K562 (cell line): Measurements from ENCODE around the gene ELAVL3. TPM values are rescaled to one million over a fixed set of nuclear protein-coding genes. Genes with fewer than 3 reads are reported as not detected.

Experiments used
- CBFA2T2 ChIP-seq: fragments of 450-650 bp; conservative IDR thresholded peaks from 2 replicates; pipeline ENCODE4 v1.6.1; 2017; ENCODE audit warnings: mild to moderate bottlenecking
- CREB1 ChIP-seq, 2 experiments: sonication (generic) in 1 of 2; formaldehyde crosslinking in 1 of 2; IDR thresholded peaks; 2 replicates each; pipeline versions ENCODE4 v1.6.1 to v1.8.0; 2012 to 2022; ENCODE audit warnings: inconsistent platforms in 1 of 2, mild to moderate bottlenecking in 1 of 2, missing genetic modification reagents in 1 of 2, moderate library complexity in 1 of 2
- DDX20 ChIP-seq: fragments of 450-650 bp; IDR thresholded peaks from 2 replicates; pipeline ENCODE4 v1.6.1; 2016; ENCODE audit warnings: missing genetic modification characterization, low read depth, mild to moderate bottlenecking, missing compliant biosample characterization, moderate library complexity
- LEF1 ChIP-seq: fragments of 450-650 bp; IDR thresholded peaks from 2 replicates; pipeline ENCODE4 v1.6.1; 2016; ENCODE audit warnings: mild to moderate bottlenecking
- MAFG ChIP-seq: fragments of 450-650 bp; conservative IDR thresholded peaks from 2 replicates; pipeline ENCODE4 v1.6.1; 2016; ENCODE audit warnings: missing genetic modification characterization, missing compliant biosample characterization
- POU5F1 ChIP-seq: fragments of 150-350 bp; IDR thresholded peaks from 2 replicates; pipeline ENCODE4 v1.6.1; 2014; ENCODE audit warnings: borderline replicate concordance, low read length, low read depth, mild to moderate bottlenecking; ENCODE audit not compliant: partially characterized antibody
- SIN3A ChIP-seq, 2 experiments: fragments of 150-350 bp in 1 of 2; IDR thresholded peaks; 2 replicates each; pipeline ENCODE4 v1.6.1; 2011 to 2016; ENCODE audit warnings: borderline replicate concordance in 2 of 2, low read depth in 2 of 2, low read length in 2 of 2, mild to moderate bottlenecking in 2 of 2, moderate library complexity in 2 of 2; ENCODE audit not compliant: control insufficient read depth in 1 of 2
- THRAP3 ChIP-seq: fragments of 450-650 bp; IDR thresholded peaks from 2 replicates; pipeline ENCODE4 v1.6.1; 2016; ENCODE audit warnings: mild to moderate bottlenecking, inconsistent platforms, borderline replicate concordance
- ZNF146 ChIP-seq: IDR thresholded peaks from one replicate; pipeline ENCODE4 v1.6.1; 2018; ENCODE audit warnings: missing compliant biosample characterization; ENCODE audit not compliant: unreplicated experiment
- ZNF668 ChIP-seq: fragments of 250-450 bp; sonication (Bioruptor Pico); IDR thresholded peaks from 2 replicates; pipeline ENCODE4 v1.8.0; 2022; ENCODE audit warnings: mild to moderate bottlenecking, inconsistent platforms
- polyA plus RNA-seq, 8 experiments: library from polyadenylated mRNA; depleted of rRNA in 4 of 8; stranded (reverse) in 5 of 8; unstranded in 3 of 8; fragments of >200 nt; fragmentation: Nextera tagmentation in 2 of 8; fragmentation: Illumina TruSeq in 1 of 8; extraction: Ambion mirVana in 2 of 8; extraction: Trizol in 1 of 8; gene quantifications; 2 replicates each; pipeline versions ENCODE4 v1.2.1 to v1.2.3, GENCODE V29; 2011 to 2014; ENCODE audit warnings: inconsistent platforms in 1 of 8, missing spikeins in 1 of 8
- total RNA-seq, 7 experiments: library from RNA; depleted of rRNA in 6 of 7; stranded (reverse); fragments of >200 nt in 6 of 7; fragmentation: Illumina TruSeq in 2 of 7; extraction: Trizol in 2 of 7; gene quantifications; 2 replicates each; pipeline versions ENCODE4 v1.2.1 to v1.2.3, GENCODE V29; 2011 to 2021; ENCODE audit warnings: low replicate concordance in 1 of 7
- TF ChIP-seq, protein P1 (sequence below): fragments of 250-450 bp; sonication (Bioruptor Pico); IDR thresholded peaks from 2 replicates; pipeline ENCODE4 v1.4.0; 2020; ENCODE audit warnings: borderline replicate concordance
- TF ChIP-seq, protein P2 (sequence below): fragments of 450-650 bp; IDR thresholded peaks from 2 replicates; pipeline ENCODE4 v1.6.1; 2016; ENCODE audit warnings: low read depth, mild to moderate bottlenecking, moderate library complexity
- TF ChIP-seq, protein P3 (sequence below): fragments of 200-600 bp; sonication (generic); IDR thresholded peaks from one replicate; pipeline ENCODE4 v1.6.1; 2012; ENCODE audit warnings: mild to moderate bottlenecking, low read depth, low read length, inconsistent platforms

The ELAVL3 gene
- total and polyA plus RNA-seq, 9 of the 15 experiments (the other 6 are each of a cell fraction or from before 2014, with no cell fraction given) = not detected

DNA sequence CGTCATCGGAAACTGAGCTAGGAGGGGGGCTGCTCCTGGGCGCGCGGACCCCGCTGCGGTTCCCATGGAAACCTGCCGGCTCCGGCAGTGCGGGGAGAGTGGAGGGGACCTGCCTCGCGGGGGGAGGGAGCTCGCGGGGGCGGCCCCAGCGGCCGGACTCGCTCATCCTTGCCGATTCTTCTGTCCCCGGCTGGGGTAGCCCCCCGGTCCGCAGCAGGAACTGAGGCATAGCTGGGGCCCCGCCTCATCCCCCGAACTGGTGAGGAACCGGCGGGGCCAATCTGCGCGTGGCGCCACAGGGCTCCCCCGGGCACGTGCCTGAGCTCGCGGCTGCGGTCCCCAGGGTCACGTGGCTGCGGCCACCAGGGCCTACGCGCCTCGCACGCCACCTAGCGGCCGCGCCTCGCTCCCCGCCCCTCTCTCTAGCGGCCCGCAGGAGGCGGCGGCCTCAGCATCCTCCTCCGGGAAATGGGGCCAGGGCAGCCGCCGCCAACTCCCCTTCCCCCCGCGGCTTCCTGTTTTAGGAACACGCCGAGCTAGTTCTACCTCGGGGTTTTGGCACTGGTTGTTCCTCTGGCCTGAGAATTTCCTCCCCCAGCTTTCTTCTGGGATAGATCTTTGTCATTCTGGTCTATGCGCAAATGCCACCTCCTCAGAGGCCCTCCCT, 1.7 kb upstream of the ELAVL3 start (continued):
- TF ChIP-seq, protein P1, sequence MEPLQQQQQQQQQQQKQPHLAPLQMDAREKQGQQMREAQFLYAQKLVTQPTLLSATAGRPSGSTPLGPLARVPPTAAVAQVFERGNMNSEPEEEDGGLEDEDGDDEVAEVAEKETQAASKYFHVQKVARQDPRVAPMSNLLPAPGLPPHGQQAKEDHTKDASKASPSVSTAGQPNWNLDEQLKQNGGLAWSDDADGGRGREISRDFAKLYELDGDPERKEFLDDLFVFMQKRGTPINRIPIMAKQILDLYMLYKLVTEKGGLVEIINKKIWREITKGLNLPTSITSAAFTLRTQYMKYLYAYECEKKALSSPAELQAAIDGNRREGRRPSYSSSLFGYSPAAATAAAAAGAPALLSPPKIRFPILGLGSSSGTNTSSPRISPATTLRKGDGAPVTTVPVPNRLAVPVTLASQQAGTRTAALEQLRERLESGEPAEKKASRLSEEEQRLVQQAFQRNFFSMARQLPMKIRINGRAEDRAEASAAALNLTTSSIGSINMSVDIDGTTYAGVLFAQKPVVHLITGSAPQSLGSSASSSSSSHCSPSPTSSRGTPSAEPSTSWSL (CRISPR knock-in tag) = no peak
- TF ChIP-seq POU5F1 (no peak), ZNF668 (CRISPR knock-in tag) (0 out of 2 replicates have a peak, but pooled peaks have one; percentile 45), CBFA2T2 (peak; percentile 78), MAFG (tag) (no peak), THRAP3 (no peak), LEF1 (peak; percentile 72), ZNF146 (CRISPR knock-in tag) (no peak), SIN3A (IDR thresholded peaks at IDR 0.05; ENCODE audit: borderline replicate concordance in 2 of 2, control insufficient read depth in 1 of 2, low read depth in 2 of 2, low read length in 2 of 2) (0 out of 4 replicates have a peak, but pooled peaks of 1 of the 2 experiments have one; percentile 35), DDX20 (tag) (no peak), CREB1 (IDR thresholded peaks at IDR 0.05) (no peak; the same call in 1 of the 2 replicates), CREB1 (CRISPR knock-in tag; IDR thresholded peaks at IDR 0.05) (peak; percentile 91)
- TF ChIP-seq, protein P2, sequence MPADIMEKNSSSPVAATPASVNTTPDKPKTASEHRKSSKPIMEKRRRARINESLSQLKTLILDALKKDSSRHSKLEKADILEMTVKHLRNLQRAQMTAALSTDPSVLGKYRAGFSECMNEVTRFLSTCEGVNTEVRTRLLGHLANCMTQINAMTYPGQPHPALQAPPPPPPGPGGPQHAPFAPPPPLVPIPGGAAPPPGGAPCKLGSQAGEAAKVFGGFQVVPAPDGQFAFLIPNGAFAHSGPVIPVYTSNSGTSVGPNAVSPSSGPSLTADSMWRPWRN = peak; percentile 92
- TF ChIP-seq, protein P3, sequence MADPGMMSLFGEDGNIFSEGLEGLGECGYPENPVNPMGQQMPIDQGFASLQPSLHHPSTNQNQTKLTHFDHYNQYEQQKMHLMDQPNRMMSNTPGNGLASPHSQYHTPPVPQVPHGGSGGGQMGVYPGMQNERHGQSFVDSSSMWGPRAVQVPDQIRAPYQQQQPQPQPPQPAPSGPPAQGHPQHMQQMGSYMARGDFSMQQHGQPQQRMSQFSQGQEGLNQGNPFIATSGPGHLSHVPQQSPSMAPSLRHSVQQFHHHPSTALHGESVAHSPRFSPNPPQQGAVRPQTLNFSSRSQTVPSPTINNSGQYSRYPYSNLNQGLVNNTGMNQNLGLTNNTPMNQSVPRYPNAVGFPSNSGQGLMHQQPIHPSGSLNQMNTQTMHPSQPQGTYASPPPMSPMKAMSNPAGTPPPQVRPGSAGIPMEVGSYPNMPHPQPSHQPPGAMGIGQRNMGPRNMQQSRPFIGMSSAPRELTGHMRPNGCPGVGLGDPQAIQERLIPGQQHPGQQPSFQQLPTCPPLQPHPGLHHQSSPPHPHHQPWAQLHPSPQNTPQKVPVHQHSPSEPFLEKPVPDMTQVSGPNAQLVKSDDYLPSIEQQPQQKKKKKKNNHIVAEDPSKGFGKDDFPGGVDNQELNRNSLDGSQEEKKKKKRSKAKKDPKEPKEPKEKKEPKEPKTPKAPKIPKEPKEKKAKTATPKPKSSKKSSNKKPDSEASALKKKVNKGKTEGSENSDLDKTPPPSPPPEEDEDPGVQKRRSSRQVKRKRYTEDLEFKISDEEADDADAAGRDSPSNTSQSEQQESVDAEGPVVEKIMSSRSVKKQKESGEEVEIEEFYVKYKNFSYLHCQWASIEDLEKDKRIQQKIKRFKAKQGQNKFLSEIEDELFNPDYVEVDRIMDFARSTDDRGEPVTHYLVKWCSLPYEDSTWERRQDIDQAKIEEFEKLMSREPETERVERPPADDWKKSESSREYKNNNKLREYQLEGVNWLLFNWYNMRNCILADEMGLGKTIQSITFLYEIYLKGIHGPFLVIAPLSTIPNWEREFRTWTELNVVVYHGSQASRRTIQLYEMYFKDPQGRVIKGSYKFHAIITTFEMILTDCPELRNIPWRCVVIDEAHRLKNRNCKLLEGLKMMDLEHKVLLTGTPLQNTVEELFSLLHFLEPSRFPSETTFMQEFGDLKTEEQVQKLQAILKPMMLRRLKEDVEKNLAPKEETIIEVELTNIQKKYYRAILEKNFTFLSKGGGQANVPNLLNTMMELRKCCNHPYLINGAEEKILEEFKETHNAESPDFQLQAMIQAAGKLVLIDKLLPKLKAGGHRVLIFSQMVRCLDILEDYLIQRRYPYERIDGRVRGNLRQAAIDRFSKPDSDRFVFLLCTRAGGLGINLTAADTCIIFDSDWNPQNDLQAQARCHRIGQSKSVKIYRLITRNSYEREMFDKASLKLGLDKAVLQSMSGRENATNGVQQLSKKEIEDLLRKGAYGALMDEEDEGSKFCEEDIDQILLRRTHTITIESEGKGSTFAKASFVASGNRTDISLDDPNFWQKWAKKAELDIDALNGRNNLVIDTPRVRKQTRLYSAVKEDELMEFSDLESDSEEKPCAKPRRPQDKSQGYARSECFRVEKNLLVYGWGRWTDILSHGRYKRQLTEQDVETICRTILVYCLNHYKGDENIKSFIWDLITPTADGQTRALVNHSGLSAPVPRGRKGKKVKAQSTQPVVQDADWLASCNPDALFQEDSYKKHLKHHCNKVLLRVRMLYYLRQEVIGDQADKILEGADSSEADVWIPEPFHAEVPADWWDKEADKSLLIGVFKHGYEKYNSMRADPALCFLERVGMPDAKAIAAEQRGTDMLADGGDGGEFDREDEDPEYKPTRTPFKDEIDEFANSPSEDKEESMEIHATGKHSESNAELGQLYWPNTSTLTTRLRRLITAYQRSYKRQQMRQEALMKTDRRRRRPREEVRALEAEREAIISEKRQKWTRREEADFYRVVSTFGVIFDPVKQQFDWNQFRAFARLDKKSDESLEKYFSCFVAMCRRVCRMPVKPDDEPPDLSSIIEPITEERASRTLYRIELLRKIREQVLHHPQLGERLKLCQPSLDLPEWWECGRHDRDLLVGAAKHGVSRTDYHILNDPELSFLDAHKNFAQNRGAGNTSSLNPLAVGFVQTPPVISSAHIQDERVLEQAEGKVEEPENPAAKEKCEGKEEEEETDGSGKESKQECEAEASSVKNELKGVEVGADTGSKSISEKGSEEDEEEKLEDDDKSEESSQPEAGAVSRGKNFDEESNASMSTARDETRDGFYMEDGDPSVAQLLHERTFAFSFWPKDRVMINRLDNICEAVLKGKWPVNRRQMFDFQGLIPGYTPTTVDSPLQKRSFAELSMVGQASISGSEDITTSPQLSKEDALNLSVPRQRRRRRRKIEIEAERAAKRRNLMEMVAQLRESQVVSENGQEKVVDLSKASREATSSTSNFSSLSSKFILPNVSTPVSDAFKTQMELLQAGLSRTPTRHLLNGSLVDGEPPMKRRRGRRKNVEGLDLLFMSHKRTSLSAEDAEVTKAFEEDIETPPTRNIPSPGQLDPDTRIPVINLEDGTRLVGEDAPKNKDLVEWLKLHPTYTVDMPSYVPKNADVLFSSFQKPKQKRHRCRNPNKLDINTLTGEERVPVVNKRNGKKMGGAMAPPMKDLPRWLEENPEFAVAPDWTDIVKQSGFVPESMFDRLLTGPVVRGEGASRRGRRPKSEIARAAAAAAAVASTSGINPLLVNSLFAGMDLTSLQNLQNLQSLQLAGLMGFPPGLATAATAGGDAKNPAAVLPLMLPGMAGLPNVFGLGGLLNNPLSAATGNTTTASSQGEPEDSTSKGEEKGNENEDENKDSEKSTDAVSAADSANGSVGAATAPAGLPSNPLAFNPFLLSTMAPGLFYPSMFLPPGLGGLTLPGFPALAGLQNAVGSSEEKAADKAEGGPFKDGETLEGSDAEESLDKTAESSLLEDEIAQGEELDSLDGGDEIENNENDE = no peak
